ENCODE measurements around the gene ZBTB38.

The ZBTB38 gene

GRCh38 chr3:141337991-141338390, 30.3 kb upstream of the ZBTB38 start:
- in situ Hi-C loops (cut with MboI; ENCODE audit: low sequenced_read_pairs), result no loop called here

GRCh38 chr3:141338881-141339280, 29.4 kb upstream of the ZBTB38 start:
- in situ Hi-C loops (cut with MboI; ENCODE audit: low sequenced_read_pairs), result no loop called here

- in situ Hi-C loops (cut with MboI; ENCODE audit: low sequenced_read_pairs), result no loop called here
Measured at GRCh38 chr3:141341536-141341935, 26.8 kb upstream of the ZBTB38 start.

- in situ Hi-C loops (cut with MboI; ENCODE audit: low sequenced_read_pairs), result no loop called here
Measured at GRCh38 chr3:141342386-141342785, 25.9 kb upstream of the ZBTB38 start.

- in situ Hi-C loops (cut with MboI; ENCODE audit: low sequenced_read_pairs), result no loop called here
Measured at GRCh38 chr3:141343077-141343476, 25.2 kb upstream of the ZBTB38 start.

- in situ Hi-C loops (cut with MboI; ENCODE audit: low sequenced_read_pairs), result no loop called here
Measured at GRCh38 chr3:141343865-141344271, 24.4 kb upstream of the ZBTB38 start.

GRCh38 chr3:141345528-141345927, 22.8 kb upstream of the ZBTB38 start:
- in situ Hi-C loops (cut with MboI; ENCODE audit: low sequenced_read_pairs), result no loop called here

GRCh38 chr3:141346007-141346406, 22.3 kb upstream of the ZBTB38 start:
- in situ Hi-C loops (cut with MboI; ENCODE audit: low sequenced_read_pairs), result no loop called here

- in situ Hi-C loops (cut with MboI; ENCODE audit: low sequenced_read_pairs), result no loop called here
Measured at GRCh38 chr3:141346418-141346817, 21.9 kb upstream of the ZBTB38 start.

- in situ Hi-C loops (cut with MboI; ENCODE audit: low sequenced_read_pairs), result no loop called here
Measured at GRCh38 chr3:141346839-141347238, 21.5 kb upstream of the ZBTB38 start.

- in situ Hi-C loops (cut with MboI; ENCODE audit: low sequenced_read_pairs), result no loop called here
Measured at GRCh38 chr3:141348837-141349236, 19.5 kb upstream of the ZBTB38 start.

GRCh38 chr3:141349711-141350110, 18.6 kb upstream of the ZBTB38 start:
- in situ Hi-C loops (cut with MboI; ENCODE audit: low sequenced_read_pairs), result no loop called here

GRCh38 chr3:141350666-141351065, 17.6 kb upstream of the ZBTB38 start:
- in situ Hi-C loops (cut with MboI; ENCODE audit: low sequenced_read_pairs), result no loop called here

GRCh38 chr3:141352262-141352984, 15.9 kb upstream of the ZBTB38 start:
- in situ Hi-C loops (cut with MboI; ENCODE audit: low sequenced_read_pairs), result no loop called here

GRCh38 chr3:141353652-141354495, 14.4 kb upstream of the ZBTB38 start:
- in situ Hi-C loops (cut with MboI; ENCODE audit: low sequenced_read_pairs), result no loop called here

- in situ Hi-C loops (cut with MboI; ENCODE audit: low sequenced_read_pairs), result no loop called here
Measured at GRCh38 chr3:141354517-141354916, 13.8 kb upstream of the ZBTB38 start.

- in situ Hi-C loops (cut with MboI; ENCODE audit: low sequenced_read_pairs), result no loop called here
Measured at GRCh38 chr3:141355242-141355641, 13.1 kb upstream of the ZBTB38 start.

- in situ Hi-C loops (cut with MboI; ENCODE audit: low sequenced_read_pairs), result no loop called here
Measured at GRCh38 chr3:141356046-141356445, 12.3 kb upstream of the ZBTB38 start.

- in situ Hi-C loops (cut with MboI; ENCODE audit: low sequenced_read_pairs), result no loop called here
Measured at GRCh38 chr3:141360888-141361598, 7.3 kb upstream of the ZBTB38 start.

GRCh38 chr3:141362736-141363135, 5.6 kb upstream of the ZBTB38 start:
- in situ Hi-C loops (cut with MboI; ENCODE audit: low sequenced_read_pairs), result no loop called here

GRCh38 chr3:141365201-141365600, 3.1 kb upstream of the ZBTB38 start:
- in situ Hi-C loops (cut with MboI; ENCODE audit: low sequenced_read_pairs), result no loop called here
